HEK293 (cell line): ENCODE results near the gene DVL1.
A peak's percentile ranks its signal among the peaks of the same experiment; 100 is the strongest.

Experiments
- CTCF ChIA-PET: fragments of 350-600 bp; formaldehyde crosslinking; extraction: SDS; loops from one replicate; lab custom pipeline; 2021; ENCODE audit warnings: antibody characterized with exemption; lab: Yijun Ruan, JAX
- POLR2A ChIA-PET: fragments of 300-600 bp; formaldehyde crosslinking; extraction: SDS; loops from one replicate; lab custom pipeline; 2020; ENCODE audit warnings: antibody characterized with exemption, inconsistent platforms; lab: Yijun Ruan, JAX
- H3K27ac ChIP-seq: fragments of 200-500 bp; sonication (Bioruptor generic); 2 replicates; pipeline ENCODE4 v1.5.1; 2014; ENCODE audit warnings: low read depth, low read length, control low read depth, inconsistent platforms; ENCODE audit errors: extremely low read depth
- H3K36me3 ChIP-seq, 2 experiments: fragments of 200-500 bp in 1 of 2; sonication (Bioruptor generic) in 1 of 2; 1 replicate in 1 of 2; 2 replicates in 1 of 2; pipeline ENCODE4 v1.5.1; 2014 to 2017; ENCODE audit warnings: inconsistent platforms in 2 of 2, low read length in 2 of 2; ENCODE audit not compliant: control insufficient read depth in 2 of 2, insufficient read depth in 1 of 2
- H3K4me1 ChIP-seq: fragments of 200-500 bp; sonication (Bioruptor generic); 2 replicates; pipeline ENCODE4 v1.5.1; 2014; ENCODE audit warnings: mild to moderate bottlenecking, low read length, inconsistent platforms; ENCODE audit not compliant: control insufficient read depth, insufficient read depth
- H3K4me3 ChIP-seq: 2 replicates; pipeline ENCODE4 v1.5.1; 2011; ENCODE audit warnings: low read depth, mild to moderate bottlenecking, control low read depth, low read length, moderate library complexity
- H3K9me3 ChIP-seq: fragments of 200-500 bp; sonication (Bioruptor generic); 2 replicates; pipeline ENCODE4 v1.5.1; 2014; ENCODE audit warnings: low read depth, low read length, inconsistent platforms; ENCODE audit not compliant: control insufficient read depth, insufficient read depth
- BCL11A ChIP-seq: fragments of 450-650 bp; formaldehyde crosslinking; IDR thresholded peaks from 2 replicates; pipeline ENCODE4 v1.5.1; 2016; ENCODE audit warnings: low read depth, missing biosample characterization, missing genetic modification characterization
- CTCF ChIP-seq: fragments of 450-650 bp; formaldehyde crosslinking; IDR thresholded peaks from 2 replicates; pipeline ENCODE4 v1.5.1; 2016; ENCODE audit warnings: missing biosample characterization, missing genetic modification characterization
- EGR2 ChIP-seq: fragments of 450-650 bp; formaldehyde crosslinking; IDR thresholded peaks from 2 replicates; pipeline ENCODE4 v1.5.1; 2016; ENCODE audit warnings: low read depth, missing biosample characterization, missing genetic modification characterization
- GLIS2 ChIP-seq: fragments of 450-650 bp; formaldehyde crosslinking; IDR thresholded peaks from 2 replicates; pipeline ENCODE4 v1.5.1; 2016; ENCODE audit warnings: missing biosample characterization, missing genetic modification characterization
- HIC1 ChIP-seq: fragments of 450-650 bp; formaldehyde crosslinking; IDR thresholded peaks from 2 replicates; pipeline ENCODE4 v1.5.1; 2016; ENCODE audit warnings: missing biosample characterization, missing genetic modification characterization
- INSM2 ChIP-seq: fragments of 450-650 bp; formaldehyde crosslinking; IDR thresholded peaks from 2 replicates; pipeline ENCODE4 v1.5.1; 2016; ENCODE audit warnings: missing biosample characterization, missing genetic modification characterization
- KLF10 ChIP-seq: fragments of 450-650 bp; IDR thresholded peaks from 2 replicates; pipeline ENCODE4 v1.5.1; 2018; ENCODE audit warnings: missing biosample characterization, mild to moderate bottlenecking, missing genetic modification characterization
- PRDM6 ChIP-seq: fragments of 450-650 bp; formaldehyde crosslinking; IDR thresholded peaks from 2 replicates; pipeline ENCODE4 v1.5.1; 2017; ENCODE audit warnings: missing biosample characterization, missing genetic modification characterization
- SP2 ChIP-seq: fragments of 450-650 bp; formaldehyde crosslinking; IDR thresholded peaks from 2 replicates; pipeline ENCODE4 v1.5.1; 2016; ENCODE audit warnings: missing biosample characterization, missing genetic modification characterization
- SP3 ChIP-seq: fragments of 450-650 bp; formaldehyde crosslinking; IDR thresholded peaks from 2 replicates; pipeline ENCODE4 v1.5.1; 2016; ENCODE audit warnings: missing biosample characterization, missing genetic modification characterization
- ZEB2 ChIP-seq: fragments of 450-650 bp; formaldehyde crosslinking; IDR thresholded peaks from 2 replicates; pipeline ENCODE4 v1.5.1; 2016; ENCODE audit warnings: missing biosample characterization, missing genetic modification characterization
- ZFHX2 ChIP-seq: fragments of 450-650 bp; formaldehyde crosslinking; conservative IDR thresholded peaks from 2 replicates; pipeline ENCODE4 v1.5.1; 2016; ENCODE audit warnings: missing biosample characterization, missing genetic modification characterization
- ZNF133 ChIP-seq: fragments of 450-650 bp; formaldehyde crosslinking; IDR thresholded peaks from 2 replicates; pipeline ENCODE4 v1.5.1; 2016; ENCODE audit warnings: missing biosample characterization, missing genetic modification characterization
- ZNF660 ChIP-seq: fragments of 450-650 bp; IDR thresholded peaks from 2 replicates; pipeline ENCODE4 v1.5.1; 2018; ENCODE audit warnings: missing biosample characterization, mild to moderate bottlenecking, missing genetic modification characterization
- ZNF837 ChIP-seq: fragments of 450-650 bp; formaldehyde crosslinking; IDR thresholded peaks from 2 replicates; pipeline ENCODE4 v1.5.1; 2016; ENCODE audit warnings: missing biosample characterization, missing genetic modification characterization

The DVL1 gene

GRCh38 chr1:1311107-1312104 is 37.8 kb downstream of the DVL1 start (continued):
- TF ChIP-seq PRDM6 (tag by site-specific recombination), result no peak
- peak; percentile 63; the same call in 1 of the 2 replicates for TF ChIP-seq BCL11A
- 0 out of 2 replicates have a peak, but pooled peaks have one; percentile 9 for TF ChIP-seq HIC1 (tag by site-specific recombination)
- no peak for TF ChIP-seq INSM2 (tag by site-specific recombination)

GRCh38 chr1:1310476-1311053 is 38.7 kb downstream of the DVL1 start:
- CTCF ChIA-PET, result no interaction called here
- Histone ChIP-seq H3K4me3 (no peak overlapping the region), H3K36me3 (peaks cover 0 to 66% of the 10 kb centered on the region in 2 experiments; a peak in 1 of 3 replicates), H3K4me1 (peaks cover 7% of the 10 kb centered on the region), H3K9me3 (no peaks in the 10 kb centered on the region), H3K27ac (no peak overlapping the region)
- POLR2A ChIA-PET, result interaction anchor here (0.5 to 2.7 kb wide), 2 partner anchors 25 to 78 kb away, joined by 3 to 7 read pairs; no protein-coding TSS in a partner anchor
- TF ChIP-seq ZEB2 (0 out of 2 replicates have a peak, but pooled peaks have one; percentile 20), KLF10 (no peak), ZNF133 (no peak), ZNF660 (tag by site-specific recombination) (no peak), EGR2 (tag by site-specific recombination) (peak; percentile 41; the same call in 1 of the 2 replicates), SP3 (no peak), ZFHX2 (peak; percentile 46), SP2 (no peak)

- Histone ChIP-seq H3K4me1 (peaks cover 12% of the 10 kb centered on the region), H3K36me3 (peaks cover 0 to 62% of the 10 kb centered on the region in 2 experiments; a peak in 1 of 3 replicates), H3K27ac (no peak overlapping the region), H3K4me3 (no peak overlapping the region), H3K9me3 (no peaks in the 10 kb centered on the region)
- POLR2A ChIA-PET, result interaction anchor here (1.1 to 1.5 kb wide), 4 partner anchors 8 to 62 kb away, joined by 3 to 5 read pairs (median 3); partner anchors contain the start of gene TAS1R3
- TF ChIP-seq CTCF (tag by site-specific recombination) (0 out of 2 replicates have a peak, but pooled peaks have one; percentile 35), ZNF837 (no peak), GLIS2 (tag by site-specific recombination) (peak; percentile 80)
- CTCF ChIA-PET, result interaction anchor here (0.8 to 1.0 kb wide), 2 partner anchors 18 to 19 kb away, joined by 3 read pairs; no protein-coding TSS in a partner anchor
These were observed 39.2 kb downstream of the DVL1 start for GRCh38 chr1:1310109-1310385.
